Activated naive CD4-positive, alpha-beta T cell treated with Interleukin-2 at 50 U/mL for 16 hours (primary cell): ENCODE measurements around the gene GABRD.
A peak's percentile ranks its signal among the peaks of the same experiment; 100 is the strongest.

Source experiments
- DNase-seq: peaks from one replicate; pipeline ENCODE4 v3.0.0-alpha.2; 2020

Gene GABRD

GRCh38 chr1:2042830-2043773 lies 24.0 kb downstream of the GABRD start:
- no peak for DNase-seq

- no peak for DNase-seq
Measured at GRCh38 chr1:2043886-2044285, 24.7 kb downstream of the GABRD start.

GRCh38 chr1:2044510-2045319 lies 25.6 kb downstream of the GABRD start:
- DNase-seq = peak; percentile 85

GRCh38 chr1:2045468-2046173 lies 26.5 kb downstream of the GABRD start:
- DNase-seq = no peak

- DNase-seq = peak; percentile 47
Measured at GRCh38 chr1:2046174-2046917, 27.2 kb downstream of the GABRD start.

GRCh38 chr1:2046953-2047748 lies 28.0 kb downstream of the GABRD start:
- no peak for DNase-seq

- no peak for DNase-seq
Measured at GRCh38 chr1:2047749-2048729, 28.9 kb downstream of the GABRD start.

GRCh38 chr1:2049225-2049717 lies 30.1 kb downstream of the GABRD start:
- no peak for DNase-seq

- peak; percentile 96 for DNase-seq
Measured at GRCh38 chr1:2049718-2050431, 30.7 kb downstream of the GABRD start, which contains the start of gene PRKCZ. PRKCZ (plus strand) TSS chr1:2050411; CDS start chr1:2050631, 220 bp downstream.

- DNase-seq = no peak
Measured at GRCh38 chr1:2050461-2050792, 31.3 kb downstream of the GABRD start.

GRCh38 chr1:2050793-2051682 lies 31.9 kb downstream of the GABRD start:
- DNase-seq = no peak

GRCh38 chr1:2052054-2052679 lies 33.0 kb downstream of the GABRD start:
- DNase-seq = no peak

- no peak for DNase-seq
Measured at GRCh38 chr1:2052756-2053155, 33.6 kb downstream of the GABRD start.

- no peak for DNase-seq
Measured at GRCh38 chr1:2053217-2053616, 34.1 kb downstream of the GABRD start.

GRCh38 chr1:2053784-2054376 lies 34.7 kb downstream of the GABRD start:
- no peak for DNase-seq

GRCh38 chr1:2054560-2054959 lies 35.4 kb downstream of the GABRD start:
- no peak for DNase-seq

GRCh38 chr1:2055911-2056575 lies 36.9 kb downstream of the GABRD start:
- no peak for DNase-seq
